Endodermal cell (in vitro differentiated cells): ENCODE measurements around the gene RPS6KA2. TPM values are rescaled to one million over a fixed set of nuclear protein-coding genes. Genes with fewer than 3 reads are reported as not detected.
A peak's percentile ranks its signal among the peaks of the same experiment; 100 is the strongest.

Experiments used
- DNase-seq: peaks from one replicate; pipeline ENCODE4 v3.0.0-alpha.2; 2017
- H3K27ac ChIP-seq: 2 replicates; pipeline ENCODE4 v1.5.1; 2013; ENCODE audit warnings: mild to moderate bottlenecking, low read depth, low read length, moderate library complexity
- H3K27me3 ChIP-seq: 2 replicates; pipeline ENCODE4 v1.6.1; 2013; ENCODE audit warnings: mild to moderate bottlenecking, low read length, moderate library complexity; ENCODE audit not compliant: insufficient read depth, control insufficient read depth, poor library complexity, severe bottlenecking
- H3K36me3 ChIP-seq: 2 replicates; pipeline ENCODE4 v1.7.0; 2013; ENCODE audit warnings: mild to moderate bottlenecking, low read length, moderate library complexity; ENCODE audit not compliant: control insufficient read depth, insufficient read depth
- H3K4me1 ChIP-seq: one replicate; pipeline ENCODE4 v1.7.0; 2013; ENCODE audit warnings: low read length; ENCODE audit not compliant: control insufficient read depth, insufficient read depth
- H3K4me3 ChIP-seq: 2 replicates; pipeline ENCODE4 v1.5.1; 2013; ENCODE audit warnings: mild to moderate bottlenecking, low read length, moderate library complexity
- H3K9ac ChIP-seq: 2 replicates; pipeline ENCODE4 v1.6.1; 2013; ENCODE audit warnings: mild to moderate bottlenecking, low read length, moderate library complexity; ENCODE audit not compliant: poor library complexity, severe bottlenecking; ENCODE audit errors: extremely low read depth
- H3K9me3 ChIP-seq: 2 replicates; pipeline ENCODE4 v1.6.1; 2013; ENCODE audit warnings: mild to moderate bottlenecking, low read length, moderate library complexity; ENCODE audit not compliant: control insufficient read depth
- H3K27ac Mint-ChIP-seq: 2 replicates; pipeline ENCODE4 v1.8.0; 2020; ENCODE audit warnings: mixed read lengths
- H3K27me3 Mint-ChIP-seq: 2 replicates; pipeline ENCODE4 v1.8.0; 2021; ENCODE audit warnings: mild to moderate bottlenecking, mixed read lengths; ENCODE audit not compliant: insufficient read depth
- H3K36me3 Mint-ChIP-seq: 2 replicates; pipeline ENCODE4 v1.8.0; 2020; ENCODE audit warnings: low read depth, mixed read lengths
- H3K4me1 Mint-ChIP-seq: 2 replicates; pipeline ENCODE4 v1.8.0; 2020; ENCODE audit warnings: mixed read lengths
- H3K4me3 Mint-ChIP-seq: 2 replicates; pipeline ENCODE4 v1.8.0; 2020; ENCODE audit warnings: mild to moderate bottlenecking, moderate library complexity, mixed read lengths
- H3K9me3 Mint-ChIP-seq: 2 replicates; pipeline ENCODE4 v1.8.0; 2020; ENCODE audit warnings: mild to moderate bottlenecking, mixed read lengths
- CTCF ChIP-seq: fragments of 200-600 bp; sonication (generic); conservative IDR thresholded peaks from 2 replicates; pipeline ENCODE4 v1.5.0; 2021; ENCODE audit warnings: antibody characterized with exemption, mild to moderate bottlenecking
- WGBS, 2 experiments: methylation state at CpG; one replicate each; pipeline versions ENCODE4 v1.1.5 to v1.1.7; 2013; ENCODE audit warnings: missing lambda C conversion rate in 2 of 2, mixed read lengths in 1 of 2; ENCODE audit not compliant: insufficient coverage in 1 of 2, insufficient read length in 1 of 2; 5-methylcytosine and 5-hydroxymethylcytosine counted together
- total RNA-seq, 2 donors: library from RNA; stranded (reverse); fragmentation: NEBNext Ultra II Directional in 1 of 2; extraction: Animal tissue kit (Norgen Biotek cat#: 25700) in 1 of 2; gene quantifications; 2 replicates in 1 of 2; 3 replicates in 1 of 2; pipeline ENCODE4 v1.2.1, GENCODE V29; 2021

The RPS6KA2 gene
- total RNA-seq, 2 donors from 2014 or later, result 17.9 to 23.9 TPM

- Mint-ChIP-seq H3K9me3 (peaks cover 20% of the 10 kb centered on the region), H3K27me3 (no peaks in the 10 kb centered on the region), H3K4me3 (no peak overlapping the region), H3K4me1 (peaks cover 4% of the 10 kb centered on the region), H3K27ac (no peak overlapping the region), H3K36me3 (peaks cover 41% of the 10 kb centered on the region)
- peaks cover 13% of the 10 kb centered on the region for H3K9me3 ChIP-seq
- no peak overlapping the region for H3K27ac ChIP-seq
- H3K36me3 ChIP-seq, result no peaks in the 10 kb centered on the region
- 79 to 84% methylated on average over 5 to 6 of the region's 6 CpGs for WGBS, 2 experiments
- no peaks in the 10 kb centered on the region for H3K27me3 ChIP-seq
- TF ChIP-seq CTCF, result peak; percentile 67
- peak; percentile 75 for DNase-seq
- no peak overlapping the region for H3K9ac ChIP-seq
- H3K4me3 ChIP-seq, result no peak overlapping the region
- no peaks in the 10 kb centered on the region for H3K4me1 ChIP-seq
Observed at GRCh38 chr6:166456395-166457156, 170.5 kb downstream of the RPS6KA2 start.

- peaks cover 19% of the 10 kb centered on the region for H3K9me3 ChIP-seq
- Mint-ChIP-seq H3K27me3 (no peaks in the 10 kb centered on the region), H3K27ac (no peak overlapping the region), H3K4me3 (no peak overlapping the region), H3K4me1 (no peaks in the 10 kb centered on the region), H3K9me3 (peaks cover 27% of the 10 kb centered on the region), H3K36me3 (peaks cover 51% of the 10 kb centered on the region)
- no peaks in the 10 kb centered on the region for H3K4me1 ChIP-seq
- H3K9ac ChIP-seq, result no peak overlapping the region
- WGBS, 2 experiments, result 95 to 97% methylated on average over 14 to 24 of the region's 25 CpGs
- TF ChIP-seq CTCF, result no peak
- no peaks in the 10 kb centered on the region for H3K36me3 ChIP-seq
- H3K27ac ChIP-seq, result no peak overlapping the region
- H3K27me3 ChIP-seq, result no peaks in the 10 kb centered on the region
- DNase-seq, result no peak
- H3K4me3 ChIP-seq, result no peak overlapping the region
Observed at GRCh38 chr6:166454692-166455515, 172.1 kb downstream of the RPS6KA2 start.

GRCh38 chr6:166453651-166454050 lies 173.4 kb downstream of the RPS6KA2 start:
- no peaks in the 10 kb centered on the region for H3K27me3 Mint-ChIP-seq
- H3K27ac Mint-ChIP-seq, result no peak overlapping the region
- no peak overlapping the region for H3K9ac ChIP-seq
- no peaks in the 10 kb centered on the region for H3K4me1 ChIP-seq
- peaks cover 1% of the 10 kb centered on the region for H3K36me3 ChIP-seq
- peaks cover 27% of the 10 kb centered on the region for H3K9me3 Mint-ChIP-seq
- 89 to 94% methylated on average over 6 to 7 of the region's 7 CpGs for WGBS, 2 experiments
- no peak overlapping the region for H3K4me3 ChIP-seq
- H3K9me3 ChIP-seq, result peaks cover 23% of the 10 kb centered on the region
- TF ChIP-seq CTCF, result no peak
- no peak overlapping the region for H3K4me3 Mint-ChIP-seq
- no peak for DNase-seq
- H3K36me3 Mint-ChIP-seq, result peaks cover 51% of the 10 kb centered on the region
- H3K27ac ChIP-seq, result no peak overlapping the region
- H3K27me3 ChIP-seq, result no peaks in the 10 kb centered on the region
- no peaks in the 10 kb centered on the region for H3K4me1 Mint-ChIP-seq
